ENCODE results near the gene XG.

GRCh38 chrX:2782171-2782570 lies 30.3 kb downstream of the XG start:
- TF ChIP-seq, protein P1, sequence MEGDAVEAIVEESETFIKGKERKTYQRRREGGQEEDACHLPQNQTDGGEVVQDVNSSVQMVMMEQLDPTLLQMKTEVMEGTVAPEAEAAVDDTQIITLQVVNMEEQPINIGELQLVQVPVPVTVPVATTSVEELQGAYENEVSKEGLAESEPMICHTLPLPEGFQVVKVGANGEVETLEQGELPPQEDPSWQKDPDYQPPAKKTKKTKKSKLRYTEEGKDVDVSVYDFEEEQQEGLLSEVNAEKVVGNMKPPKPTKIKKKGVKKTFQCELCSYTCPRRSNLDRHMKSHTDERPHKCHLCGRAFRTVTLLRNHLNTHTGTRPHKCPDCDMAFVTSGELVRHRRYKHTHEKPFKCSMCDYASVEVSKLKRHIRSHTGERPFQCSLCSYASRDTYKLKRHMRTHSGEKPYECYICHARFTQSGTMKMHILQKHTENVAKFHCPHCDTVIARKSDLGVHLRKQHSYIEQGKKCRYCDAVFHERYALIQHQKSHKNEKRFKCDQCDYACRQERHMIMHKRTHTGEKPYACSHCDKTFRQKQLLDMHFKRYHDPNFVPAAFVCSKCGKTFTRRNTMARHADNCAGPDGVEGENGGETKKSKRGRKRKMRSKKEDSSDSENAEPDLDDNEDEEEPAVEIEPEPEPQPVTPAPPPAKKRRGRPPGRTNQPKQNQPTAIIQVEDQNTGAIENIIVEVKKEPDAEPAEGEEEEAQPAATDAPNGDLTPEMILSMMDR (IDR thresholded peaks at IDR 0.05; ENCODE audit: insufficient read depth, low read length, poor library complexity, severe bottlenecking) = no peak
- TF ChIP-seq EZH2phosphoT487 (conservative IDR thresholded peaks at IDR 0.05; ENCODE audit: low read length) = no peak

Measured in SU-DHL-6 (cell line).